H9 (cell line): Measurements from ENCODE around the gene SLC25A3. TPM values are rescaled to one million over a fixed set of nuclear protein-coding genes. Genes with fewer than 3 reads are reported as not detected.

Source experiments
- DNase-seq: peaks from one replicate; pipeline ENCODE4 v3.0.0-alpha.2; 2017
- H2AFZ ChIP-seq: one replicate; pipeline ENCODE4 v1.6.1; 2013; ENCODE audit warnings: mild to moderate bottlenecking, low read length, control low read depth, moderate library complexity
- H2AK5ac ChIP-seq: 2 replicates; pipeline ENCODE4 v1.6.1; 2013; ENCODE audit warnings: low read length, control low read depth, mixed read lengths; ENCODE audit not compliant: insufficient read length
- H2BK120ac ChIP-seq: one replicate; pipeline ENCODE4 v1.6.1; 2013; ENCODE audit warnings: low read depth, mild to moderate bottlenecking, low read length, control low read depth, inconsistent platforms; ENCODE audit not compliant: poor library complexity, severe bottlenecking
- H2BK12ac ChIP-seq: 2 replicates; pipeline ENCODE4 v1.6.1; 2013; ENCODE audit warnings: low read length, control low read depth, mixed read lengths, low read depth; ENCODE audit not compliant: insufficient read length
- H2BK15ac ChIP-seq: 2 replicates; pipeline ENCODE4 v1.6.1; 2013; ENCODE audit warnings: low read depth, low read length, control low read depth
- H2BK20ac ChIP-seq: one replicate; pipeline ENCODE4 v1.6.1; 2013; ENCODE audit warnings: low read depth, mild to moderate bottlenecking, low read length, control low read depth, inconsistent platforms; ENCODE audit not compliant: poor library complexity, severe bottlenecking
- H2BK5ac ChIP-seq: 2 replicates; pipeline ENCODE4 v1.6.1; 2013; ENCODE audit warnings: low read length, control low read depth, mixed read lengths; ENCODE audit not compliant: insufficient read length
- H3K14ac ChIP-seq: 2 replicates; pipeline ENCODE4 v1.6.1; 2013; ENCODE audit warnings: low read length, control low read depth; ENCODE audit not compliant: insufficient read depth
- H3K18ac ChIP-seq: 2 replicates; pipeline ENCODE4 v1.6.1; 2013; ENCODE audit warnings: low read depth, mild to moderate bottlenecking, mixed read lengths, low read length, control low read depth; ENCODE audit not compliant: insufficient read length
- H3K23ac ChIP-seq: 2 replicates; pipeline ENCODE4 v1.6.1; 2013; ENCODE audit warnings: low read length, control low read depth, mixed read lengths, low read depth; ENCODE audit not compliant: insufficient read length
- H3K23me2 ChIP-seq: 2 replicates; pipeline ENCODE4 v1.6.1; 2013; ENCODE audit warnings: low read depth, mild to moderate bottlenecking, mixed read lengths, low read length, control low read depth; ENCODE audit not compliant: insufficient read length, poor library complexity, severe bottlenecking
- H3K27ac ChIP-seq: 2 replicates; pipeline ENCODE4 v1.5.1; 2013; ENCODE audit warnings: low read length, control low read depth, mixed read lengths, low read depth; ENCODE audit not compliant: insufficient read length
- H3K27me3 ChIP-seq: 2 replicates; pipeline ENCODE4 v1.6.1; 2013; ENCODE audit warnings: low read length, control low read depth, inconsistent platforms; ENCODE audit not compliant: insufficient read depth
- H3K4ac ChIP-seq: 2 replicates; pipeline ENCODE4 v1.6.1; 2013; ENCODE audit warnings: low read depth, mild to moderate bottlenecking, control low read depth, inconsistent platforms, low read length, moderate library complexity
- H3K4me1 ChIP-seq: 2 replicates; pipeline ENCODE4 v1.6.1; 2013; ENCODE audit warnings: low read length, control low read depth, inconsistent platforms; ENCODE audit not compliant: insufficient read depth
- H3K4me2 ChIP-seq: 2 replicates; pipeline ENCODE4 v1.6.1; 2013; ENCODE audit warnings: low read length, control low read depth, mixed read lengths; ENCODE audit not compliant: insufficient read length, insufficient read depth
- H3K56ac ChIP-seq: 2 replicates; pipeline ENCODE4 v1.6.1; 2013; ENCODE audit warnings: low read depth, mild to moderate bottlenecking, mixed read lengths, low read length, control low read depth; ENCODE audit not compliant: insufficient read length
- H3K79me1 ChIP-seq: 2 replicates; pipeline ENCODE4 v1.6.1; 2013; ENCODE audit warnings: low read depth, mild to moderate bottlenecking, moderate library complexity, low read length, control low read depth, inconsistent platforms; ENCODE audit not compliant: insufficient read depth, poor library complexity, severe bottlenecking
- H3K79me2 ChIP-seq: 2 replicates; pipeline ENCODE4 v1.6.1; 2013; ENCODE audit warnings: low read length, control low read depth, inconsistent platforms; ENCODE audit not compliant: insufficient read depth
- H3K9ac ChIP-seq: 2 replicates; pipeline ENCODE4 v1.6.1; 2013; ENCODE audit warnings: low read length, control low read depth, mixed read lengths; ENCODE audit not compliant: insufficient read length; ENCODE audit errors: extremely low read depth
- H3K9me3 ChIP-seq: one replicate; pipeline ENCODE4 v1.6.1; 2013; ENCODE audit warnings: low read depth, low read length, inconsistent platforms; ENCODE audit not compliant: control insufficient read depth
- H3T11ph ChIP-seq: one replicate; pipeline ENCODE4 v1.6.1; 2013; ENCODE audit warnings: mild to moderate bottlenecking, low read length, control low read depth, inconsistent platforms
- H4K20me1 ChIP-seq: one replicate; pipeline ENCODE4 v1.6.1; 2013; ENCODE audit not compliant: control insufficient read depth, insufficient read length, insufficient read depth
- H4K5ac ChIP-seq: 2 replicates; pipeline ENCODE4 v1.6.1; 2013; ENCODE audit warnings: low read depth, mild to moderate bottlenecking, mixed read lengths, low read length, control low read depth; ENCODE audit not compliant: insufficient read length
- H4K8ac ChIP-seq: replicated peaks from 2 replicates; pipeline ENCODE4 v1.6.1; 2013; ENCODE audit warnings: low read length, control low read depth, mixed read lengths, low read depth; ENCODE audit not compliant: insufficient read length
- H4K91ac ChIP-seq: 2 replicates; pipeline ENCODE4 v1.6.1; 2013; ENCODE audit warnings: low read depth, mild to moderate bottlenecking, moderate library complexity, mixed read lengths, low read length, control low read depth; ENCODE audit not compliant: insufficient read length
- H3K27ac Mint-ChIP-seq, 3 experiments: 2 replicates in 2 of 3; 3 replicates in 1 of 3; pipeline ENCODE4 v1.8.0; 2020 to 2021; ENCODE audit warnings: mixed read lengths in 3 of 3, mild to moderate bottlenecking in 1 of 3, moderate library complexity in 1 of 3
- H3K27me3 Mint-ChIP-seq: 2 replicates; pipeline ENCODE4 v1.8.0; 2021; ENCODE audit warnings: low read depth, mild to moderate bottlenecking, moderate library complexity, mixed read lengths
- H3K36me3 Mint-ChIP-seq, 3 experiments: 2 replicates in 2 of 3; 3 replicates in 1 of 3; pipeline ENCODE4 v1.8.0; 2020 to 2021; ENCODE audit warnings: low read depth in 3 of 3, mixed read lengths in 3 of 3; ENCODE audit not compliant: insufficient read depth in 1 of 3
- H3K4me1 Mint-ChIP-seq, 2 experiments: 2 replicates each; pipeline ENCODE4 v1.8.0; 2020; ENCODE audit warnings: mixed read lengths in 2 of 2
- H3K4me3 Mint-ChIP-seq, 2 experiments: 2 replicates in 1 of 2; 3 replicates in 1 of 2; pipeline ENCODE4 v1.8.0; 2020 to 2021; ENCODE audit warnings: mild to moderate bottlenecking in 2 of 2, mixed read lengths in 2 of 2, moderate library complexity in 1 of 2
- H3K9me3 Mint-ChIP-seq, 2 experiments: 2 replicates in 1 of 2; 3 replicates in 1 of 2; pipeline ENCODE4 v1.8.0; 2020; ENCODE audit warnings: mild to moderate bottlenecking in 2 of 2, mixed read lengths in 2 of 2, moderate library complexity in 1 of 2
- CTCF ChIP-seq: fragments of 200-600 bp; sonication (generic); conservative IDR thresholded peaks from 3 replicates; pipeline ENCODE4 v1.8.0; 2021; ENCODE audit warnings: antibody characterized with exemption, mild to moderate bottlenecking
- WGBS: extraction: QIAGEN DNeasy Blood & Tissue Kit; methylation state at CpG from one replicate; pipeline ENCODE4 v1.1.7; 2013; ENCODE audit warnings: missing lambda C conversion rate, low lambda C conversion rate, mixed read lengths; ENCODE audit not compliant: insufficient read length; ENCODE audit errors: extremely low coverage; 5-methylcytosine and 5-hydroxymethylcytosine counted together
- total RNA-seq: library from RNA; stranded (reverse); gene quantifications from 2 replicates; pipeline ENCODE4 v1.2.1, GENCODE V29; 2021

Gene SLC25A3
- total RNA-seq, 1 experiment from 2014 or later, result 673 TPM

- peak overlapping the region; percentile 11 for H4K5ac ChIP-seq
- no peak overlapping the region for H3K4ac ChIP-seq
- H2BK15ac ChIP-seq, result no peak overlapping the region
- DNase-seq, result no peak
- peaks cover 16 to 21% of the 10 kb centered on the region in 2 experiments for H3K4me1 Mint-ChIP-seq
- H3K36me3 Mint-ChIP-seq, result peaks cover 42 to 51% (median 47%) of the 10 kb centered on the region in 3 experiments
- peak overlapping the region; percentile 88 for H3K4me2 ChIP-seq
- no peak overlapping the region for H2BK120ac ChIP-seq
- TF ChIP-seq CTCF, result no peak
- H3K14ac ChIP-seq, result peak overlapping the region; percentile 85
- H4K20me1 ChIP-seq, result no peaks in the 10 kb centered on the region
- no peak overlapping the region for H3T11ph ChIP-seq
- no peak overlapping the region for H4K8ac ChIP-seq
- H3K23me2 ChIP-seq, result peaks cover 3% of the 10 kb centered on the region
- H3K56ac ChIP-seq, result peak overlapping the region; percentile 15
- H3K4me3 Mint-ChIP-seq, result peak overlapping the region; percentile 90 to 91
- peak overlapping the region; percentile 85 to 99 (median 98) for H3K27ac Mint-ChIP-seq
- H2BK20ac ChIP-seq, result no peak overlapping the region
- H3K27me3 ChIP-seq, result no peaks in the 10 kb centered on the region
- no peak overlapping the region for H3K23ac ChIP-seq
- H2BK12ac ChIP-seq, result no peak overlapping the region
- no peak overlapping the region for H3K27ac ChIP-seq
- H3K18ac ChIP-seq, result peak overlapping the region; percentile 86
- no peaks in the 10 kb centered on the region for H3K9me3 ChIP-seq
- peak overlapping the region; percentile 81 for H2BK5ac ChIP-seq
- peaks cover 26% of the 10 kb centered on the region; the same call in 1 of the 2 replicates for H3K79me2 ChIP-seq
- H4K91ac ChIP-seq, result no peak overlapping the region
- no peaks in the 10 kb centered on the region for H3K4me1 ChIP-seq
- no peak overlapping the region for H2AK5ac ChIP-seq
- WGBS, result no CpG with 5 or more reads among the region's 35 CpGs
- no peaks in the 10 kb centered on the region for H3K79me1 ChIP-seq
- H3K27me3 Mint-ChIP-seq, result no peaks in the 10 kb centered on the region
- H3K9me3 Mint-ChIP-seq, result peaks cover 2% of the 10 kb centered on the region in 2 experiments; a peak in 1 of 5 replicates
- peak overlapping the region; percentile 98 for H3K9ac ChIP-seq
- H2AFZ ChIP-seq, result no peak overlapping the region
Measured at GRCh38 chr12:98594050-98594835, 757 bp downstream of the SLC25A3 start.
